Activated T-cell treated with anti-CD3 and anti-CD28 coated beads, Interleukin-2, amount 50 U/mL, for 1 hour (primary cell): ENCODE measurements around the gene DGKI.
"Not testable (repeated sequence)": the region's sequence is repeated elsewhere in the genome, so short reads cannot be mapped to it uniquely, and the experiment has no call there.

Source experiments
- DNase-seq: peaks from one replicate; pipeline ENCODE4 v3.0.0-alpha.2; 2020

Gene DGKI

DNA sequence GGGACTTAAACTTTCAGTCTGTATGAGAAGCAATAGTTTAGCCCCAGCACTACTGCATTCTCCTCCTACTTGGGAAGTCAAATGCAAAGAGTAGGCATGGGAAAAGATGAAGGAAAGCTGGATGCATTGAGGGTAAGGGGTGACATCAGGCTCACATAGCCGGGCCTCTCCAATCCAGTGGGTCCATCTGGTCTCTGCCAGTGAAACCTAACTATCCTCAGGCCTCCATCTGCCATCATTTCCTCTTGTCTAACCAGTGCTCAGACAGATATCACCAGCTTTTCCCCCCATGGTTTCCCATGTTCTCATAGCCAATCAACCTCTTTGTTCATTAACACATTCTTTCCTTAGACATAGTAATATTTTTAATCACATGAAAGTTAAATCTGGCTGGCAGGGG, 118.3 kb downstream of the DGKI start:
- no peak for DNase-seq

DNA sequence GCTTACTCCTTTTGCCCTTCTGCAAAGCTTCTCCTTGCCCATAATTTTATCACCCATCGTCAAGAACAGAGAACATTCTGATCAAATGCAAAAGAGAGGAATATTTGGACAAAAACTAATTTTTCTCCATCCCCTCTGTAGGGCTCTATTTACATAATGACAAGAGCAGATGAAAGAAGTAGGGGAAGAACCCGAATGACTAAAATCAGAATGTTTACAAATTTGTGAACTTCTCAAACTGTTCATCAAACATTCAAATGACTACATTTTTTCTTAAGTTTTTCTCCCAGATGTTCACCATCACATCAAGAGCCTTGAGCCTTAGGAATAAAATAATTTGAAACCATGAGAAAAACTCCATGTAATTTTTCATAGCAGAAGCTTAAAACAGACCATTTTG, 119.4 kb downstream of the DGKI start:
- DNase-seq: no peak

DNA sequence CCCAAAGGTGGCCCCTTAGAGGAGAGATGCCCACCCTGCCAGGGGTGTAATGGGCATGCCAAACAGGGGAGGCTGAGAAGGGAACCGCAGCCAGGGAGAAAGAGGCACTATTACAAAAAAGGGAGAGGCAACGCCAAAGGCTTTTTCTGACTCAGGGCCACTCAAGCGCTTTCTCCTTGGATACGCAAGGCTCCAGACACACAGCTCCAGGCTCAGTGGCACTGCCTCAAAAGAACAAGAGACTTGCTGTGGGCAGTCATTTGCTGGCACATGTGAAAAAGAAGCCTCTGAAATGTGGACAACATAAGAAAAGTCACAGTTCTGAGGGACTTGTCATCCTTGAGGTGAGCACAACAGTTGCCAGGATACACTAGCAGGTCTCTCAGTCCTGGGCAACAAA, 128.4 kb downstream of the DGKI start:
- no peak for DNase-seq

DNA sequence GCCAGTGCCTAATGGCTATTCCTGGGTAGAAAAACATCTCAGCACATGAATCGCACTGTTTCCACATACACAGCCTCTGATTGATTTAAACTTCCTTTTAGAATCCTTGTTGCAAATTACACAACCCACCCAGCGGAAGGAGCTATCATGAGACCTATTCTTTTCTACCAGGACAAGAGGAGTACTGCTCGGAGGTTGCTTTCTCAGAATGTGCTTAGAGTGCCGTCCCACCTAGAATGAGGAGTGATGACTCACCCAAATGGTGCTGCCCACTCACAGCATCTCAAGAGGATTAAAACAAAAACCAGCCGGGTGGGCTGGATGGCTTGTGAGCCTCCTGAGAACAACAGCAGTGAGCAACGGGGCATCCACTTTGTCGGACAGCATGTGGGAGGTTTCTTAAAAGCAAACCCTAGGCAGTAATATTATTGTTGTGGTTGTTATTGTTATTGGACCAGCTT, 128.9 kb downstream of the DGKI start:
- no peak for DNase-seq

DNA sequence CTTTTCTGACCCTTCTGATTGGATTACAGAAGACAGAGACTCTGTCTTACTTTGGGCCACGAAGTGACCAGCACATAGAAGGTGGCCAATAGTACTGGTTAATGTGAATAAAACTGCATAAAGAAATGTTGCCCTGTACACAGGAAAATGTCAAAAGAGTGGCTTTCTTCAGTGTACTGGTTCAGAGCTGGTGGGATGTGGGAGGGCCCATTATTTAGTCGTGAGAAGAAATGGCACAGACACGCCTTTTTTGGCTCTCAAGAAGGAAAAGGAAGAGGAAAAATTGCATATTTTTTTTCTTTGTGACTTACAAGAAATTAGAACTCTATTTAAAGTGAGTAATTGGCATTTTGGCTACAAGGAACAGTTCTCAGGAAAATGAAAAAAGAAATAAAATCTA, 129.7 kb downstream of the DGKI start:
- no peak for DNase-seq

DNA sequence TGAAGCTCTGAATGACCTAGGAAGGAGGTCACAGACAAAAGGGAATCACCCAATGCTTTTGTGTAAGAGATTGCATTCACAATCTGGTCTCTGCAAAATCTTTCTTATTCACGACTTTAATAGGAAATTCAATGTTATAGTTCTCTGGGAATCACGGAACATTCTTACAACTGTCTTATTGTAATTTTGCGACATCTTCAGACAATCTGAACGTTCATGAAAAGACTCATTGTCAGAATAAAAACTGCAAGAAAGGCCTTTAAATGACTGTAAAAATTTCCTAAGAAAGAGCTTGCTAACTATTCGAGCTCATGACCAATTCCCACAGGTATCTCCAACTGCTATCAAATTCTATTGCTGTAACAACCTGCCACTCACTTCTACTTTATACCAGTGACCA, 130.7 kb downstream of the DGKI start:
- DNase-seq: no peak

DNA sequence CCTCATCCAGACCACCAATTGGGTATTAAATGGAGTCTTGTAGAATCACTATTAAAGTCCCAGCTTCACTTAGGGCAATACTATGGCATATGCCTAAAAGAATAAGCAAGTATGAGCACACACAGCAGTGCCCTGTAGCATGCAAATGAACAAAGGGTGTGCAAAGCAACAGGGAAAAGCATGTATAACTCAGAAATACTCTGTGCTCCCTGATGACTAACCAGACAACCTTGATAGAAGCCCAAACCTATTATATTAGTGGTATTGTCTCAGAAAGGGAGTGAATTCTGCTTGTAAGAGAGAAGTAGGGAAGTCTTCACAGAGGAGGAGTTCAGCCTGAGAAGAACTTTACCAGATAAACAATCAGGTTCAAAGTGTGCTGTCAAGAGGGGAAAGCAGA, 131.2 kb downstream of the DGKI start:
- no peak for DNase-seq

DNA sequence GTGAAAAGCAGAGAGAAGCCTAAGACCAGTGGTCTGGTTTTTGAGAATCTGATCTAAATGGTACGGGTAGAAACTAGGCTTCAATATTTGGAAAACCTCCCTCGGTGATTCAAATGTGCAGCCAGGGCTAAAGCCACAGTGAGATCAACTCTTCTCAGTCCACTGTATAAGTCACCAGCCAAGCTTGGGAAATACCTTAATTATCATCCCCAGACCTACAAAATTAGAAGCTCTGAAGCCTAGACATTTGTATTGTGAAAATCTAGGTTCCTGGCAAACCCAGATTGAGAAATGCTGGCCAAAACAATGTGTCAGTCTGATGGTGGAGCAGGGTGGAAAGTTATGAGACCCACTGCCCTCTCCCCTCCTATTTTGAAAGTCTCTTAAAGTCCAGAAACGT, 131.7 kb downstream of the DGKI start:
- no peak for DNase-seq

DNA sequence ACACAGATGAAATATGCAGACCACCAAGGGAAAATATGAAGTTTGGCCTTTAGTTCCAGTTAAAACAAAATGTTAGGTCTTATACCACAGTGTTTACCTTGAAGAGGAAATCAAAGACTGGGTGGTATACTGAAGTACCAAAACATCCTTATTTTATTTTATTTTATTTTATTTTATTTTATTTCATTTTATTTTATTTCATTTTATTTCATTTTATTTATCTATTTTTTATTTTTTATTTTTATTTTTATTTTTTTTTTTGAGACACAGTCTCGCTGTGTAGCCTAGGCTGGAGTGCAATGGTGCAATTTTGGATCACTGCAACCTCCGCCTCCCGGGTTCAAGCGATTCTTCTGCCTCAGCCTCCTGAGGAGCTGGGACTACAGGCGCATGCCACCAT, 140.4 kb downstream of the DGKI start:
- DNase-seq: not testable (repeated sequence)

DNA sequence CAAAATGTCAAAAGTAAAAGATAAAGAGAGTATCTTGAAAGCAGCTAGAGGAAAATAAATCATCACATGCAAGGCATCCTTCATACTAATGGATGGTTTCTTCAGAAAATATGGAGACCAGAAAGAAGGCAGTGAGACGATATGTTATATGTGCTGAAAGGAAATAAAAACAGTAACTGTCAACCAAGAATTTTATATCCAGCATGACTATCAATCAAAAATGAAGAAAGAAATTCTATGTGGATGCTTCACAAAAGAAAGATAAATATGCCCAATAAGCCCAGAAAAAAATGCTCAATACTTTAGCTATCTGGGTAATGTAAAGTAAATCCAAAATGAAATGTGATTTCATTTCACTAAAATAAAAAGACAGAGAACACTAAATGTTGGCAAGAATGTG, 142.1 kb downstream of the DGKI start:
- no peak for DNase-seq

DNA sequence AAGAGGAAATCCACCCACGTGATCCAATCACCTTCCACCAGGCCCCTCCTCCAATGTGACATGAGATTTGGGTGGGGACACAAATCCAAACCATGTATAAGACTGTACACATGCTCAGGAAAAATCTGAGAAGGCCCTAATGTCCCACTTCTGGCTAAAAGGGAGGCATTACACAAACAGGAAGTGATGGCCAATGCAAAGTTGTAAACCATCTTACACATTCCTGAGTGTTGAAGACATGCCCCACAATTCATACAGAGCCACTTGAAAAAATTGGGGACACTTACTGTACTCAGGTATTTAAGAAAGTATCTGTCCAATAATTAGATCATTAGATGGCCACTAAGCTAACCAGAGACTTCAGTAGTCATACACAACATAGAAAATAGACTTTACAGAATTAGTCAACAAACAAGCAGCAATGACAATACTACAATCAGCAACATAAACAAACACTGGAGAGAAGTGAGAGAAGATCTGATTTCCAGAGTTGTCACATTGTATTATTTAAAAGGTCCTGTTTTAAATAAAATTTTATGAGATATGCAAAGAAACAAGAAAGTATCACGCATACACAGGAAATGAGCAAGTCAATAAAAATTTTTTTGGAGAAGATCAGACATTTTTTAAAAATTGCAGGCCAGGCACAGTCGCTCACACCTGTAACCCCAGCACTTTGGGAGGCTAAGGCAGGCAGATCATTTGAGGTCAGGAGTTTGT, 143.3 kb downstream of the DGKI start:
- DNase-seq: no peak

DNA sequence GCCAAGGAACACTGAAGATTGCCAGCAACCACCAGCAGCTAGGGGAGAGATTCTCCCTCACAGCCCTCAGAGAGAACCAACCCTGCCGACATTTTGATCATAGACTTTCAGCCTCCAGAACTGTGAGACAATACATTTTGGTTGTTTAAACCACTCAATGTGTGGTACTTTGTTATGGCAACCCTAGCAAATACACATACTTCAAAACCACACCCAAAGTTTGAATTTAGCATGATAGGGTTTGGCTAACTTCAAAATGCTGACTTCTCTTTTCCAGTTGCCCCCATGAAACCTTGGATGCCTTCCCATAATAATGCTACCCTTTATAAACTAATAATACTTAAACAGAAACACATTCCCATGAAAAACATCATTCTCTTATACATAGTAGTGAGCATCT, 149.8 kb downstream of the DGKI start:
- no peak for DNase-seq

DNA sequence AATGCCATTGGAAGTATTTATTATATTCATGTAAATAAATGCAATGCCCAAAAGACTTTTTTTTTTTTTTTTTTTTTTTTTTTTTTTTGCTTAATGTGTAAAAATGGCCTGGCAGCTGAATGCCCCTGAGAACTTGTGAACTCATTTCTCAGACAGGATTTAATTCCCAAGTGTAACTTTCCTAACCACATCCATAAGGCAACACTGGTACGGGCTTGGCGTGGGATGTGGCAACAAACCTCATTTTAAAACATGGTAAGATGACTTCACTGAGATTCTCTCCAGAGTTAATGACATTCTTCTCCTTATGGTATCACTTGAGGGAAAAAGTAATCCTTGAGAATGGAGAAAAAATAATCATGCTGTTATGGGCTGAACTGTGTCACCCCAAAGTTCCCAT, 150.4 kb downstream of the DGKI start:
- no peak for DNase-seq

DNA sequence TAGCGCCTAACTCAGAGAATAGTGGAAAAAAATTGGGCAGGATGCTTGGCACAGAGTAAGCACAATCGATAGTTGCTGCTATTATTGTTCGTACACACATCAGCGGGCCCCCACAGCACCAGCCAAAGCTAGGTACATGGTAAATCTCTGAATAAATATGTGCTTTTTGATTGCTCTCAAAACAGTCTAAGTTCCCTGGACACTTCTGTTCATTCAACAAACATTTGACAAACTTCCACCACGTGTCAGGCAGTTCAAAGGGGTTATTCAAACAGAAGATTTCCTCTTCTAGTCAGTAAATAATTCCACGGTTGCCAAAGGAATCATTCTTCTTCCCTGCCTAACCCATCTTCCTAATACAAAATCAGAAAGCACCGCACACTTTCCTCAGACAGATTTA, 150.8 kb downstream of the DGKI start:
- DNase-seq: no peak

DNA sequence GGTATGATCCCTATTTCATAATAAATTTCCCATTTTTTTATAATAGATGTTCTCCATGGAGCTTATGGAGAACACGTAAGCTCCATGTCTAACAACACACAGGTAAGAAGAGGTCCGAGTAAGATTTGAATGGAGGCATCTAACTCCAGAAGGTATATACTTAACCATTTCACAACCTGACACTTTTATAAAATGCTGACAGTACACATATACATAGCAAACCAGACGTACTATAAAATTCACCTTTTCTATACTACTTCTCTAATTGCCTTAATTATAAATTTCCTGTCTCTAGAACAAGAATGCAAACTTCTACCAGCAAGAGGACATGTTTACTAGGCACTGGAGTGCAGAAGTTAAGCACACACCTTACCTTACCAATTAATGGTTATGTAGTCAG, 151.3 kb downstream of the DGKI start:
- DNase-seq: no peak

DNA sequence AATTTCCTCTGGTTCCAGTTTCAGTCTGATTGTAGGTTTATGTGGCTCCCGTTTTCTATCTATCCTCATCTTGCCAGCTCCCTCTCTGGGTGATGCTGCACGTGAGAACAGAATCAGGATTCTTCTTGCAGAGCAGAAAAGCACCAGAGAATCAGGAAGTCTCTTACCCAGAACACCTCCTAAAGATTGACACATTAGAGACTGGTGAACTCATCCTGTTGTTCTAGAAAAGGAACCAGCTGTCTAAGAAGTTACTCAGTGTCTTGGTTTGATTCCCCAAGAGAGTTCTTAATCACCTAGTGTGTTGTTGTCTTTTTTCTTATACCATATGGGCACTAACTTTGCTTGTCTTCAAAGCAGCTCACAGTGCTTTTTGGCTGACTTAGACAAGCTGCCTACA, 152.4 kb downstream of the DGKI start:
- DNase-seq: no peak

DNA sequence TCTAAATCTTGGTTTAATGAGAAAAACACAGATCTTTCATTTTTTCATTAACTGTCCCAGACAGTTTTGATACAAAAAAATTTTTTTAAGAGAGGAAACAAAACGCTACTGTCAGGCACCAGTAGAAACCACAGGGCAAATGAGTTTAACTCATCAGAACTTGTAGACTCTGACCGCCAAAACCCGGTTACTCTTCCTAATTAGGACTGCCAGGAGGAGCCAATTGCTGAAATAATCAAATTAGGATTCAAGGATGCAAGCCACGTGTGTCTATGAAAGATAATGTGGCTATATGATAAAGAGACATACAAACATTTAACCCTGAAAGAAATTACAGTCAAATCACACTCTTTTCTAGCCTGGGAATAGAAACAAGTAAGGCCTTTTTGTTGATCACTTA, 154.4 kb downstream of the DGKI start:
- DNase-seq: no peak

DNA sequence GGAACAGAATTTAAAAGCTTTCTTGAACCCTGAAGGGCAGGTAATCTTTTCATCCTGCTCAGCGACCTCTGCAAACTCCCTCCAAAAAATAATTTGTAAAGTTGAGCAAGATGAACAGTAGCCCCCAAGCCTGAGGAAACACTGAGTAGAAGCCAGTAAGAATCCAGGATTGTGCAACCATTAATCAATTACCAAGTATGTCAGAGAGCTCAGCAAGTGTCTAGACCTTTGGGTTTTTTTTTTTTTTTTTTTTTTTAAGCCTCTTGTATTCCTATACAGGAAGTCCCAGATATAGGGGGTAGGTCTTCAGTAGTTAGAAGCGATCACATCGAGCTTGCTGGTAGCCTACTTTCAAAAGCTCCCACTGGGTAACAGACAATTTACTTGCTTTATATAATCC, 155.2 kb downstream of the DGKI start:
- DNase-seq: no peak

DNA sequence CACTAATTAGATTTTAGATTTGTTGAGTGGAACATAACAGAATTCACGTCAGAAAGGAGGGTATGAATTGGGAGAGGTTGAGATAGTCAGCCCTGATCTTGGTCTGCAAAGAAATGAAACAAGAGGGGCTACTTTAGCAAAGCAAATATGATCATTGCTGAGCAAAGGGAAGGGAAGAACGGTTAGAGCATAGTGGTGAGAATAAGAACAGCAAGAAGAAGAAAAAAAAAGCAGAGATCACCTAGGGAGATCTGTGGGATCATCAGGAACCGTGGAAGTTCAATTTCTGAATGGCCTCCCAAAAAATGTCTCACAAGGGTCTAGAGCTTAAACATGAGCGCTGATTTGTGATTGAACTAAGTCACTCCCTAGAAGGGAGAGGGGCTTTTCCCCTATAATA, 156.1 kb downstream of the DGKI start:
- no peak for DNase-seq

DNA sequence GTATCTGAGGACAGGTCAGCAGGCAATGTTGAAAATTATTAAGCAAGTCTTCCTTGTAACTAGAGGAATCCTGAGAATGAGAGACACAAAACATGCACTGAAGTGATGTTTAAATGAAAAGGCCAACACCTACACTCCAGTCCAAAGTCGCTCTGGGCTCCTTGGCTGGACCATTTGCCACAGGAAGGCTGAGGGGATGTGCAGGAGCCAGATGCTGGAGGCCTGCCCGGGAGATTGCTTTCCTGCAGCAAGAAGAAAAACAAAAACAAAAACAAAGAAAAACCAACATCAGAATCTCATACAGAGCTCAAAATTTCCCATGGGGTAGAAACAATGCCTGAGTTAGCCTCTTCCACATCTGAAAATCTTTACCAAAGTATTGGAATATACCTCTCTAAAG, 157.0 kb downstream of the DGKI start:
- DNase-seq: no peak

DNA sequence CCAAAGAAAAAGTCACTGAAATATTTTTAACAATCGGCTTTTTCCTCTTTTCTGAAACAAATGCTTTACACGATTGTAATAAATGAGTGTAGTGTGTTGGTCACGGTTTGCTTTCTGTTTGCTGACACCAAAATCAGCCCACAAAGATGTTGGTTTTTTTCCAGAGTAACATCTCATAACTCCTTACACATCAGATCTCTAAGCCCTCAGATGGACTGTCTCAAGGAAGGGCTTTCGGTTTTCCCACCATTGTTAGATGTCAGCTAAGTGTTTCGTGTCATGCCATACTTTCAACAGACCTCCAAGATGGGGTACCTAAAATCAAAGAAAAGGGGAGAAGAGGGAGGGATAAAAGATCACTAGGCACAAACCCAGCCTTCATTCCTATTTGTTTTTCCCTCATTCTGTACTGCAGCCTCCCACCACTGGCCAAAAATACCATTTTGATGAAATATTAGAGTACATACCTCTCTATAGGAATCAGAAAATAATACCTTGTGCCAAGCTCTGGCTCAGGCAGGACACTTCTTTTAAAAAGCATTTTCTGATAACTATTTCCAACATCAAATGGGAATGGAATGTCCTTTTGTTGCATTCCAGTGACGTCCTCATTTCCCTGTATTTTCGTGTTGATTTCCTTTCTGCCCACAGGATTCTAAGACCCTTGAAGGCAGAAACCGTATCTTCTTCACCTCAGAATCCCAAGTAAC, 159.1 kb downstream of the DGKI start:
- DNase-seq: no peak

DNA sequence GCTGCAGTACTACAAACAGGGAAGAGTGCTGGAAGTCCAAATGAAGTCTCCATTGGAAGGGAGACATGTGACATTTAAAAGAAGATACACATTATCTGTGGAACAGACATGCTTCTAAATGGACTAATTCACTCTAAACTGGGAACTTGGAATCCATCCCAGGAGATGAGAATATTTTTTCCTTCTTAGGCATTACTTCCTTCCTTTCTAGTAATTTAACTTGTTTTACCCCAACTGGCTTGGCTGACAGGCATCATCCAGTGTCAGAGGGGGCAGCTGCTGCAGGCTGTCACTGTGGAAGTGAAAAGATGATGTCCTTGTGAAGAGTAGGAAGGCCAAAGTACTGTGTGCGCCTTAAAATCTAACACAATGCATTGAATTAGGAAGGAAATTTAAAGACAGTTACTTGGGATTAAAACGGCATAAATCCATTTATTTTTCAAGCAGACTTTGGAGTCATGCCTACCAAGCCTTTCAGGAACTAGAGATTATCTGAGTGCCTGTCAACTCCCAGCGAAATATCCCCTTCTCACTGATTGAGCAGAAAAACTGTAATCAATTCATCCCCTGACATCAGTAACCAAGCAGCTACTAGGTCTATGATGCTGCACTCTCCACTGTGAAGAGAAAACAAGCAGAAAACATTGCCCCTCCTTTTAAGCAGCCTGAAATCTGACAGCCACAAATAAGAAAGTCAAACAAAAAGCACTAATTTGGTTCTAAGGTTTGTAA, 161.2 kb downstream of the DGKI start:
- DNase-seq: no peak

DNA sequence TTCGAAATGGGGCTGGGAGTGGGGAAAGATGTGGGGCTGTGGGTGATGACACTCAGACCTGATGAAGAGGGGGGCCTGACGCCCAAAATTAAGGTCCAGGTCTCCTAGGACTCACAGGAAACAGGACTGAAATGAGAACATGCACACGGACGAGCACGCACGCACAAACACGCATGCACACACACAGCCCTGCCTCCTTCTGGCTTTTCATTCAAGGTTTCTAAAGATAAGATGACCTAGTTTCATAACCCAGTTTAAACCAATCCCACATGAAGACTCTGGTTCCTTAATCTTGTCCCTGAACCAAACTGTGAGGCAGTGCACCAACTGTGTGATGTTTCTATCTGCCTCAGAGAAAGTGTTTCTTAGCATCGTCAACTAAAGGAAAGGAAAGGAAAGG, 162.0 kb downstream of the DGKI start:
- no peak for DNase-seq

DNA sequence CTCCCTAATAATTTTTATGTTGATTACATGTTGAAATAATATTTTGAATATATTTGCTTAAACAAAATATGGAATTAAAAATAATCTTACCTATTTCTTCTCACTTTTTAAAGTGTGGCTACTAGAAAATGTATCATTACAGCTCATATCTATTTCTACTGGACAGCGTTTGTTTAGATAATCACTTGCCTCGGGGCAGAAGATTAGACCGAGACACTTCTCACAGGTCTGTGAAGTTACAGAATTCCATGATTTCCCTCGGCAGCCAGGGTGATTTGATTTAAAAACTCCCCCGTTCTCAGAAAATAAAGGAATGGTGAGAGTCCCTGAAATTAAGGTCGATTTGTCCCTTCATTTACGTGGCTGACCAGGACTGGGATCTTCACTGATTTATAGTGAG, 162.5 kb downstream of the DGKI start:
- no peak for DNase-seq
